Measurements from ENCODE around the gene SLC24A4.

GRCh38 chr14:92341791-92342190, 18.8 kb downstream of the SLC24A4 start:
- TF ChIP-seq CTCF (IDR thresholded peaks at IDR 0.05; ENCODE audit: poor library complexity), result no peak
- no peak for TF ChIP-seq EZH2phosphoT487 (IDR thresholded peaks at IDR 0.05; ENCODE audit: low read depth, severe bottlenecking, unreplicated experiment)

All from hepatocyte (in vitro differentiated cells).